ENCODE data around the gene TMEM120B. TPM values are rescaled to one million over a fixed set of nuclear protein-coding genes. Genes with fewer than 3 reads are reported as not detected.

Gene TMEM120B
- total RNA-seq, 2 donors from 2014 or later: 8.6 to 13.7 TPM

DNA sequence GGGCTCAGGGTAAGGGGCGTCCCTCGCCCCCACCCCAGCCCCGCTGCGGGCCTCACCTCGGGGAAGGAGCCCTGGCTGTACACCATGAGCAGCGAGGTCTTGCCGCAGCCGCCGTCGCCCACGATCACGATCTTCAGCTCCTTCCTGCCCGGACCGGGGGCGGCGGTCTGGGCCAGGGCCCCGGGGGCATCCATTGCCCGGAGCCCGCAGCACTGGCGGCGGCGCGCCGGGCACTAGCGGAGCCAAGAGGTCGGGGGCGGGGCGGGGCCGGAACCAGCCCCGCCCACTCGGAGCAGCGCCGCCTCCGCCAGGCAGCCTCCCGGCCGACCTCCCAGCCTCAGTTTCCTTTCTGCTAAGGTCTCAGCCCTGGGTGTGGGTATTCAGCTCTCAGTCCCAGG is 80.9 kb downstream of the TMEM120B start, which contains the start of gene RHOF:
Gene RHOF (minus strand): TSS at position 249 of the 398 bp plus-strand sequence. CDS start 55 bp downstream, at position 194.
- peak; percentile 25 for ATAC-seq (replicated peaks)
- Mint-ChIP-seq H3K36me3 (ENCODE audit: low read depth) (peaks cover 79% of the 10 kb centered on the region), H3K27ac (peak within 1 kb of the TSS; percentile 98), H3K9me3 (no peaks in the 10 kb centered on the region), H3K27me3 (no peaks in the 10 kb centered on the region), H3K4me1 (peaks cover 34% of the 10 kb centered on the region), H3K4me3 (peak within 1 kb of the TSS; percentile 94)

DNA sequence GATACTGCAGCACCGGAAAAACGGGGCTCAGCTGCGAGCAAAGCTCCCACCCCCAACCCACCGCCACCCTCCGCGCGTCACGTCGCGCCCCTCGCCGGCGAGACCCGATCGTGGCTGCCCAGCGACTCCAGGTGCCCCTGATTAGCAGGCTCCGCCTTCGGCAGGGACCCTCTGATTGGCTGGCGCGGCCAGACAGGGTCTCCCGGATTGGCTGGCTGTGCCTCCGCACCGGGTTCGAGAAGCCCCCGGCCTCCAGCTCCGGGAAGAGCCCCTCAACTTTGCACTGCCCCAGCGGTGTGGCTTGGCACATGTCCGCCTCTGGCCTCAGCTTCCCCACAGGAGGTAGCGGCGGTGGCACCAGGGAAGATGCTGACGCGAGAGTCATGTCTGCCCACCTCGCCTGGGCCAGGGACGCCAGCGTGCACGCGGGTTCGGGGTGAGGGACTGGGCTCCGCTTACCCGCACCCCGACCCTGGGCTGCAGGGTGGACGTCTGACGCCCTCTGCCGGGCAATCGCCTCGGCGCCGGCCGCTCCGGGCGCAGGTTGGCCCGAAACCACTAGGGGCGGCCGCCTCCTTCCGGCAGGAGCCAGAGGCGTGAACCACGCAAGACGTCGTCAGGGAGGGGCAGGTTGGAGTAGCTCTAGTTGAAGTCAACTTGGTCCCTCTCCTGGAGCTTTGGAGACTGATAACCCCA is 81.4 kb downstream of the TMEM120B start:
- Mint-ChIP-seq H3K36me3 (ENCODE audit: low read depth) (peaks cover 79% of the 10 kb centered on the region), H3K27ac (peak overlapping the region; percentile 73), H3K27me3 (no peaks in the 10 kb centered on the region), H3K4me1 (peaks cover 37% of the 10 kb centered on the region), H3K9me3 (no peaks in the 10 kb centered on the region), H3K4me3 (peak overlapping the region; percentile 94)
- ATAC-seq (replicated peaks): peak; percentile 70

DNA sequence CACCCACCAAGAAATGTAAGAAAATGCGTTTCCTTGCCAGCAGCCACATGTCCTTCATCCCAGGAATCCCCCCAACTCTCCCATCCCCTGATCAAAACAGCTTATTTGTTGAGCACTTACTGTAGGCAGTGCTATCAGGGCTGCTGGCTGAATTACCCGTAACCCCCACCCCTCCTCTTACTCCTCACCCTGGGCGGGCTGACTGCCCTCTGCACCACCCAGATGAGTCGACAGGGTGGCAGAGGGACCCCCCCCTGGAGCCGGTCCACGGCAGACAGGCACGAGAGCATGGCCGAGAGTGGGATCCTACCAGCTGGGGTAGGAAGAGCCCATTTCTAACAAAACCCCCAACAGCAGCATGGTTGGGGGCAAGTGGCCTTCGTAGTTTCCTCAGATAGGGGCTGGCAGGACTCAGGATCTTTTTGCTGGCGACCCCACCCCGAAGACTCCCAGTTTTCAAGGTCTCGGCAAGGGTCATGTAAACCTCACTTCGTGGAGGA is 82.0 kb downstream of the TMEM120B start:
- Mint-ChIP-seq H3K4me3 (peak overlapping the region; percentile 94), H3K36me3 (ENCODE audit: low read depth) (peaks cover 79% of the 10 kb centered on the region), H3K27me3 (no peaks in the 10 kb centered on the region), H3K27ac (peak overlapping the region; percentile 73), H3K9me3 (no peaks in the 10 kb centered on the region), H3K4me1 (peaks cover 37% of the 10 kb centered on the region)
- ATAC-seq (replicated peaks): peak; percentile 16

DNA sequence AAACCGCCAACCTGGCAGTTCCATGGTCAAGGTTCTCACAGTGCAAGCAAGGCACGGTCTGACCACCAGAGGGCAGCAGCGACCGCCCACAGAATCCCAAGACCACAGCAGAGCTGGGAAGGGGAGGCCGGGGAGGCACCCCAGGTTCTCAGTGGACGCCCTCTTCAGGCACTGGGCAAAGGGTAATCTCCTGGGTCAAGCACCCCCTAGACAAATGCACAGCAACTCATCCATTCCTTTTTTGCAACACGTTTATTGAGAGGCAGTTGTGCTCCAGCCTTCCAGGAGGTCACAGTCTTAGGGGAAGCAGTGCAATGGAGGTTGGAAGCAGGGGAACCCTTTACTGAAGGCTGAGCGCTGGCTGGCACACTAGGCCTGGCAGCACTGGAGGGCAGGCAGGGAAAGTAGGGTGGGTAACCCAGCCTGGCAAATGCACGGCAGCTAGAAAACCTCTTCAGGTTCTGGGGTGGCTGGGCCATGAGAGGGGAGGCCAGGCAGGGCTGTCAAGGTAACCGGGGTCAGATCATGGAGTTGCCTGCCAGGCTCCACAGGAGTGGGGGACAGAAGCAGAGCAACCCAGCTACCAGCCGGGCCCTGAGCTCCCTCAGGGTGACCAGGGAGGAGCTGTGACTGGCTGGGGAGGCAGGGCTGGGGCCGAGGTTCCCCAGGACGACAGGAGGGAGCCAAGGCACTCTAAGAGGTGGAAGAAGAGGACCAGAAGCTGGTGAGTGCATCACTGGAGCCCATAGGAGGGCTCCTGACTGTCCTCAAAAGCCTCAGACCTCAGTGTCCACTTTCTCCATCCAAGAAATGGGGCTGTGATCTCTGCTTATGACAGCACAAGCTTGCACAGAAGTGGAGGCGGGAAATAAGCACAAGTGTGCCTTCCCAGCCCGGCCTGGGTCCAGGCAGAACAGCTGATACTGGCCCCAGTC is 82.7 kb downstream of the TMEM120B start:
- Mint-ChIP-seq H3K27me3 (no peaks in the 10 kb centered on the region), H3K4me3 (peak overlapping the region; percentile 94), H3K9me3 (no peaks in the 10 kb centered on the region), H3K27ac (peak overlapping the region; percentile 73), H3K4me1 (peaks cover 34% of the 10 kb centered on the region), H3K36me3 (ENCODE audit: low read depth) (peaks cover 75% of the 10 kb centered on the region)
- ATAC-seq (replicated peaks): peak; percentile 25

DNA sequence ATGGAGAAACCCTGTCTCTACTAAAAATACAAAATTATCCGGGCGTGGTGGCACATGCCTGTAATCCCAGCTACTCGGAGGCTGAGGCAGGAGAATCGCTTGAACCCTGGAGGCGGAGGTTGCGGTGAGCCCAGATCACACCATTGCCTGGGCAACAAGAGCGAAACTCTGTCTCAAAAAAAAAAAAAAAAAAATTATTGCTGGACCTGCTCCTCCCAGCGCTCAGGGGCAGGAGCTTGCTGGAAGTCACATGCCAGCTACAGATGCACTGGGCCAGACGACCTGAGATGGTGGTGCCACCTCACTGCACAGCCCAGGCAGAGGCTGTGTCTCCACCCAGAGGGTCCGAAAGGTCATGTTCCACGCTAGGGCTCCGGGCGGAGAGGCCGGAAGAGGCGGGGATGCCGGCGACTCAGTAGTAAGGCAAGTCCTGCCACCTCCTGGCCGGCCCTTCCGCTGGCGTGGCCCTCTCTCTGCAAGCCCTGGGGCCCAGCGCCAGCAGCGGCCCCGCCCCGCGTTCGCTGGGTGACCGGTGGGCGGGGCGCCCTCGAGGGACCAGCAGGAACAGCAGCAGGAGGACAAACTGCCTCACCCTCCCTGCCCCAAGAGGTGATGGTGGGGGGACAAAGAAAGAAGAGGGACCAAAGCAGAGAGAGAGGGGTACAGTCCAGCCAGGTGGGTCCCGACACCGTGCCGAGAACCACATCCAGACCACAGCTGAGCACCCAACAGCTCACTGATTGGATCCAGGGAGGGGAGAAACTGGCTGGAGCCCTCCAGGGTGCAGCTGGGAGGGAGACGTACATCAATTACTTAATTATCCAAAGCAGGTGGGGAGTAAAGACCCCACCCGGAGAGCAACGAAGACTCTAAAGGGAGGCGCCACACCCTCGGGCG is 84.6 kb downstream of the TMEM120B start:
- Mint-ChIP-seq H3K4me3 (peak overlapping the region; percentile 52), H3K36me3 (ENCODE audit: low read depth) (peaks cover 70% of the 10 kb centered on the region), H3K4me1 (peaks cover 24% of the 10 kb centered on the region), H3K27ac (no peak overlapping the region), H3K27me3 (no peaks in the 10 kb centered on the region), H3K9me3 (no peaks in the 10 kb centered on the region)
- no peak for ATAC-seq (replicated peaks)

DNA sequence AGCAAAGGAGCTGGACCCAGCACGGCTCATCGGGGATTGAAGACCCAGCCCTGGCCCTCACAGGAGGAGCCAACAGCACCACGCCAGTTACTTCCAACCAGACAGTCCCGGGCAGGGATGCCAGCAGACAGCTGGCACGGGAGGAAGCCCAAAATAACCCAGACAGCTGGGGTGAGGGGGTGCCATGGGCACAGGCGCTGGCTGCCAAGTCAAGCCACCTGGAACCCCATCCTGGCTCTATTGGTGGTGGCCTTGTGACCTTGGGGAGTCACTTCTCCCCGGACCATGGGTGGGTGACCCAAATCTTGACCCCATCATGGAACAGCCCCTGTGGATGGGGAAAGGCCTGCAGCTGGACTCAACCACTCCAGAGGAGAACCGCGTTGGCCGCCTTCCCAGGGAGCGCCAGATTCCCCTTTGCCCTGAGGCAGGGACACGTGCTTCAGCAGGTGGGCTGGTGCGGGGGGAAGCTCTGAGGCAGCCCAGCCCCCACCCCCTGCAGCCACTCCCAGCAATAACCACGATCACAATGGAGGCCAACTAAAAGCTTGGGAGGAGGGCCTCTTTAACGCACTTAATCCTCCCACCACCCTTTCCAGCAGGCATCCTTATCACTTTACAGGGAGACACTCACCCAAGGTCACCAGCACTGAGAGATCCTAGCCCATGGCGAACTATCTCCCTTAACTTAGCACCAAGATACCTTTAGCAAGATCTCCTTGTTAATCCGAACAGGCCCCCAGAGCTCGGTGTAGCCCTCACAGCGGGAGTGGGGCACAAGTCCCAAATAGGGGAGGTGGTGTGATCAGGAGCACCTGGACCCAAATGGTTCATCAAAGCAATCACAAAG is 85.6 kb downstream of the TMEM120B start:
- H3K27me3 Mint-ChIP-seq: no peaks in the 10 kb centered on the region

DNA sequence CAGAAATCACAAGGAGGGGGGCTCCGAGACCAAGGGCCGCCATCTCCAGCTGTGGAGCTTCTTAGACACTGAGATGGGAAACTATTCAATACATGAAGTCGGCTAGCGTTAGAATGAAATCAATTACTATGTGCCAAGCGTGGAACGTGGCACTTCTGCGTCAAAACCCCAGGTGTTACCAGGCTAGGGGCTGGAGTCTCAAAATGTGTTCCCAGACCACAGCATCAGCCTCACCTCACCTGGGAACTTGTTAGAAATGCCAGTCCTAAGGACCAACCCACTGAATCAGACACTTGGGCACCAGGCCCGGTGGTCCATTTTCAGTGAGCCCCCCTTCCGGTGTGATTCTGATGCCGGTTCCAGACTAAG is 86.2 kb downstream of the TMEM120B start:
- peak overlapping the region; percentile 84 for H3K4me3 Mint-ChIP-seq
- peaks cover 76% of the 10 kb centered on the region for H3K36me3 Mint-ChIP-seq (ENCODE audit: low read depth)
- no peak for ATAC-seq (replicated peaks)
- H3K9me3 Mint-ChIP-seq: no peaks in the 10 kb centered on the region
- H3K27me3 Mint-ChIP-seq: no peaks in the 10 kb centered on the region
- peak overlapping the region; percentile 78 for H3K27ac Mint-ChIP-seq
- peaks cover 24% of the 10 kb centered on the region for H3K4me1 Mint-ChIP-seq

More for the DNA sequence above, 85.6 kb downstream of the TMEM120B start:
- ATAC-seq (replicated peaks): no peak
- H3K27ac Mint-ChIP-seq: peak overlapping the region; percentile 78
- H3K4me1 Mint-ChIP-seq: peaks cover 24% of the 10 kb centered on the region
- peaks cover 73% of the 10 kb centered on the region for H3K36me3 Mint-ChIP-seq (ENCODE audit: low read depth)
- H3K9me3 Mint-ChIP-seq: no peaks in the 10 kb centered on the region
- peak overlapping the region; percentile 84 for H3K4me3 Mint-ChIP-seq

DNA sequence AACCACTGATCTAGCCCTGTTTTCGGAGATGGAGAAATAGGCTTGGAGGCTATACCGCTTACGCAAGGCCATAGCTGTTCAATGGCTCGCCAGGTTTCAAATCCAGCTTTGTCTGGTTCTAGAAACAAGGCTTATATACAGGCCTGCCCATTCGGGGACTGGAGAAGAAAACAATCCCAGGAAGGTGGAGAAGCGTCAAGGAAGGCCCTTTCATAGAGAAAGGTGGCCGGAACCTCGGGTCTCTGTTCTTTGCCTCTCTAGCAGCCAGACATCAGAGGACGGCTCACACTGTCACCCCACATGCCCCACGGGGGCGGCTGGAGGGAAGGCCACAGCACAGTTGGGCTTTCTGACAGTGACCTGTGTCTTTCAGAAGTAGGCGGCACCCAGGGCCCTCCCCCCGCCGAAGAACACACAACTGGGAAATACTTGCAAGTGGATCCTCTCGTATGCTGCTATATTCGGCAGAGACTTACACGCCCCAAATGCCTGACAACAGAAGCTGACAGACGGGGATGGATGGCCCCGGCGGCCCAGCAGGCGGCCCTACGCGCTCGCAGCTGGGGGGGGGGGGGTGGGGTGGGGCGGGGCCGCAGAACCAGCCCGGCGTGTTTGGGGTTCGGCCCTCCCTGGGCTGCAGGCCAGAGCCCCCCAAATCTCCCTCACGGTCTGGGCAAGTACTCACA is 86.7 kb downstream of the TMEM120B start:
- Mint-ChIP-seq H3K36me3 (ENCODE audit: low read depth) (peaks cover 76% of the 10 kb centered on the region), H3K27me3 (no peaks in the 10 kb centered on the region), H3K27ac (peak overlapping the region; percentile 78), H3K4me1 (peaks cover 23% of the 10 kb centered on the region), H3K9me3 (no peaks in the 10 kb centered on the region), H3K4me3 (peak overlapping the region; percentile 84)
- peak; percentile 8 for ATAC-seq (replicated peaks)

DNA sequence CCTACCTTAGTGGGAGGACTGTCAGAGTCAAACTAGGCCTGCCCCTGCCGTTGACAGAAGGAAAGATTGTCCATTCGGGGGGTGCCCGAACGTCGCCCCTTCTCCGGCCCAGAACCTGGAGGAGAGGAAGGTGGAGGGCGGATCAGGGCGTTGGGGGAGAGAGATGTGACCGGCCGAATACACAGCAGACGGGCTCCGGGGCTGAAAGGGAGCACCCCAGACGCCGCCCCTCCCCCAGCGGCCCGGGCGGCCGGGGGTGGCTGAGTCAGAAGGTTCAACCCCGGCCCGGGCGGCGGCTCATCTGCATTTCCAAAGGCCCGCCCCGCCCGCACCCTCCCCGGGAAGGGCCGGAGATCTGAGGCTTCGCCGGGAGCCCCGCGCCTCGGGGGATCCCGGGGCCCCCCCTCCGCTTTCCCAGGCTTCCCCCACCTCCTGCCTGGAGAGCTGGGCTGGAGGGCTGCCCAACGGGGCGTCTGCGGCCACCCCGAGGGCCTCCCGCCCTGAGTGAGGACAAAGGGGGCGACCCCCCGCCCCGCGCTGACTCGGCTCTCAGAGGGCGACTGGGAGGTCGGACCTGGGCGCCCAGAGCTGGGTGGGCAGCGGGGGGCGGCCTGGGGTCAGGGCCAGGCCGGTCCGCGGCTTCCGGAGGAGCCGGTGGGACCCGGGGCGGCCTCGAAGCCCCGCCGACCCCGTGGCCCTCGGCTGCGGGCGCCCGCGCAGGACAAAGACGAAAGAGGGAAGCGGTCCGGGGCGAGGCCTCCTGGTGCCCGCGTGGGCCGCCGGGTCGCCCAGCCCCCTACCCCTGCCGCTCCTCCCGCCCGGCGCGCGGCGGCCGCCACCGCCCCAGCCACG is 87.5 kb downstream of the TMEM120B start:
- H3K36me3 Mint-ChIP-seq (ENCODE audit: low read depth): peaks cover 72% of the 10 kb centered on the region
- H3K27me3 Mint-ChIP-seq: no peaks in the 10 kb centered on the region
- ATAC-seq (replicated peaks): peak; percentile 61
- H3K9me3 Mint-ChIP-seq: no peaks in the 10 kb centered on the region
- peaks cover 15% of the 10 kb centered on the region for H3K4me1 Mint-ChIP-seq
- peak overlapping the region; percentile 84 for H3K4me3 Mint-ChIP-seq
- H3K27ac Mint-ChIP-seq: peak overlapping the region; percentile 78

DNA sequence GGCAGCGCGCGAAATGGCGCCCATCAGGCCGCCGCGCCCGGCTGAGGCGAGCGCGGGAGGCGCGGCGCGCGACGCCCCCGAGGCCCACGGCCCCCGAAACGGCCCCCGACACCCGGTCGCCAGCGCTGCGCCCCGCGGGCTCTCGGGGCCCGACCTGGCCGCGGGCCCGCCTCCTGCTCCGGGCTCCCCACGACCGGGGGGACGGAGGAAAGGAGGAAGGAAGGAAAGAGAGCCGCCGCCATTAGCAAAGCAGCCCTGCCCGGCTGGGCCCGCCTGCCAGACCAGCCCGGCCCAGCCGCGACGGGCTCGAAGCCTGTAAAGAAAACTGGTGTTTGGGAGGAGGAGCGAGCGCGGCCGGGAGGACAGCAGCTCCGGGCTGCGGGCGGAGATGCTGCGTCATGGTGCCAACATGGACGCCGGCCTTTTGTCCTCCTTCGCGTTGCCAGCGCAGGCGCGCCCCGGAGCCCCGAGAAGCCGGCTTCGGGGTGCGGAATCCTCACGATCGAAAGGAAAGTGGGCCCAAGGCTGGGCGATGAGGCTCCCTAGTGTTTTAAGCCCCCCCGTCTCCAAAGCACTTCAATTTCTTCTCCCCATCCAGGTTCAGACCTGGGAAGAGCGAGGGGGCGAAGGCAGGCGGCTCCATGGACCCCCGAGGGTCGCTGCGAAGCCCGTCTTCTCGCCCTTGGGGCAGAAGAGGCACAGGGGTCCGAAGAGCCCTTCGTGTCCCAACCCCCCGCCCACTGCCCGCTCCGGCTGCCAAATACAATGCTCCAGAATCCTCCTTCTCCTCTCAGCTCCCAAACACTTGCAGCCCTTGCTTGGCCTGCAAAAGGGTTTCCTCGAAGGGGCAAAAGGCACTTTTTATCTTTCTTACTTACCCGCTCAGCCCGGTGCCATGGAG is 88.4 kb downstream of the TMEM120B start:
- H3K36me3 Mint-ChIP-seq (ENCODE audit: low read depth): peaks cover 74% of the 10 kb centered on the region
- H3K4me1 Mint-ChIP-seq: peaks cover 11% of the 10 kb centered on the region
- no peaks in the 10 kb centered on the region for H3K9me3 Mint-ChIP-seq
- peak overlapping the region; percentile 96 for H3K27ac Mint-ChIP-seq
- peak overlapping the region; percentile 92 for H3K4me3 Mint-ChIP-seq
- peak; percentile 20 for ATAC-seq (replicated peaks)
- no peaks in the 10 kb centered on the region for H3K27me3 Mint-ChIP-seq

Data from activated T-helper 17 cell treated with anti-CD3 and anti-CD28 coated beads, Interleukin-2, amount 50 U/mL, for 72 hours (primary cell).